22Rv1 (cell line): Measurements from ENCODE around the gene OR51A7.
"Not testable (repeated sequence)": the region's sequence is repeated elsewhere in the genome, so short reads cannot be mapped to it uniquely, and the experiment has no call there.

Experiments used
- ZFX ChIP-seq: fragments of 450-650 bp; IDR thresholded peaks from 2 replicates; pipeline ENCODE4 v1.6.1; 2017; ENCODE audit warnings: antibody characterized with exemption, borderline replicate concordance
- TF ChIP-seq, protein P1 (sequence below): fragments of 450-650 bp; IDR thresholded peaks from 2 replicates; pipeline ENCODE4 v1.5.1; 2017; ENCODE audit warnings: mild to moderate bottlenecking

DNA sequence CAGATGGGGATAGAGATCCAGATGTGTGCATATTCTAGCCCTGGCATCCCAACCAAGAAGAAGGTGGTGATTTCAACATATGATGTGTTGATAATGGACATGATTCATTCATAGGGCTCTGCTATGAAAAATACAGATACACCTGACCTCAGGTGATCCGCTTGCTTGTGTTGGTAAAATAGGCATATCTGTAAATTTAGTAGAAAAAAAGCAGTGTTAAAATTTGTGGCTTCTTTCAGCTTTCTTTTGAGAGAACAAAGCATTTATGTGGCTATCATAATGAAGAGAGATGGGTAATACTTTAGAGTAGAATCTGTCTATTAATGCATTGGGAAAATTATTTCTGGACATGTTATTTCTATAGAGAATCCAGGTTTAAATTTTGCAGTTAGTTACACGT, 52.0 kb downstream of the OR51A7 start, which contains the start of gene OR51A2:
- TF ChIP-seq, protein P1, sequence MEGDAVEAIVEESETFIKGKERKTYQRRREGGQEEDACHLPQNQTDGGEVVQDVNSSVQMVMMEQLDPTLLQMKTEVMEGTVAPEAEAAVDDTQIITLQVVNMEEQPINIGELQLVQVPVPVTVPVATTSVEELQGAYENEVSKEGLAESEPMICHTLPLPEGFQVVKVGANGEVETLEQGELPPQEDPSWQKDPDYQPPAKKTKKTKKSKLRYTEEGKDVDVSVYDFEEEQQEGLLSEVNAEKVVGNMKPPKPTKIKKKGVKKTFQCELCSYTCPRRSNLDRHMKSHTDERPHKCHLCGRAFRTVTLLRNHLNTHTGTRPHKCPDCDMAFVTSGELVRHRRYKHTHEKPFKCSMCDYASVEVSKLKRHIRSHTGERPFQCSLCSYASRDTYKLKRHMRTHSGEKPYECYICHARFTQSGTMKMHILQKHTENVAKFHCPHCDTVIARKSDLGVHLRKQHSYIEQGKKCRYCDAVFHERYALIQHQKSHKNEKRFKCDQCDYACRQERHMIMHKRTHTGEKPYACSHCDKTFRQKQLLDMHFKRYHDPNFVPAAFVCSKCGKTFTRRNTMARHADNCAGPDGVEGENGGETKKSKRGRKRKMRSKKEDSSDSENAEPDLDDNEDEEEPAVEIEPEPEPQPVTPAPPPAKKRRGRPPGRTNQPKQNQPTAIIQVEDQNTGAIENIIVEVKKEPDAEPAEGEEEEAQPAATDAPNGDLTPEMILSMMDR = not testable (repeated sequence)
- not testable (repeated sequence) for TF ChIP-seq ZFX
